NOMO-1 (cell line): ENCODE data around the gene VPS26A.

Experiments used
- DNase-seq, 2 experiments: peaks; one replicate each; lab custom pipeline; 2025; ENCODE audit not compliant: unreplicated experiment in 2 of 2; lab: John Stamatoyannopoulos, UW

Gene VPS26A

GRCh38 chr10:69216577-69217118, 92.7 kb downstream of the VPS26A start:
- no peak for DNase-seq

GRCh38 chr10:69217119-69217754, 93.3 kb downstream of the VPS26A start:
- no peak for DNase-seq

- DNase-seq = no peak
These were observed 94.9 kb downstream of the VPS26A start for GRCh38 chr10:69218831-69219230.

- no peak for DNase-seq
These were observed 96.1 kb downstream of the VPS26A start, which contains the start of gene HKDC1 for GRCh38 chr10:69220041-69220451. Gene HKDC1 (plus strand): TSS chr10:69220332. CDS start chr10:69220436, 104 bp downstream.

- DNase-seq = no peak
These were observed 96.5 kb downstream of the VPS26A start for GRCh38 chr10:69220507-69220906.
